GM21423 (cell line): ENCODE results near the gene LIPK.
"Not testable (repeated sequence)": the region's sequence is repeated elsewhere in the genome, so short reads cannot be mapped to it uniquely, and the experiment has no call there.

Source experiments
- ATAC-seq: cut with Tn5 transposase; IDR thresholded peaks from one replicate; pipeline ENCODE4 v1.9.1; 2021; ENCODE audit warnings: mild to moderate bottlenecking, moderate library complexity; ENCODE audit not compliant: unreplicated experiment

LIPK gene

GRCh38 chr10:88705958-88706357, at the start of gene LIPK:
Gene LIPK (plus strand): TSS chr10:88706249. CDS start chr10:88724544, 18,295 bp downstream.
- ATAC-seq: no peak

- no peak for ATAC-seq
Measured at GRCh38 chr10:88657901-88658300, 48.1 kb upstream of the LIPK start.

GRCh38 chr10:88659725-88660597, 46.1 kb upstream of the LIPK start:
- ATAC-seq: no peak

GRCh38 chr10:88660598-88660884, 45.5 kb upstream of the LIPK start:
- no peak for ATAC-seq

GRCh38 chr10:88661018-88661417, 45.0 kb upstream of the LIPK start:
- no peak for ATAC-seq

GRCh38 chr10:88661577-88661976, 44.5 kb upstream of the LIPK start:
- ATAC-seq: no peak

- not testable (repeated sequence) for ATAC-seq
Measured at GRCh38 chr10:88663153-88663552, 42.9 kb upstream of the LIPK start.

- ATAC-seq: no peak
Measured at GRCh38 chr10:88664142-88664541, 41.9 kb upstream of the LIPK start, which contains the start of gene LIPF. Gene LIPF (plus strand): TSS chr10:88664442. CDS start chr10:88667298, 2,856 bp downstream.

GRCh38 chr10:88668465-88668864, 37.6 kb upstream of the LIPK start:
- ATAC-seq: no peak

- no peak for ATAC-seq
Measured at GRCh38 chr10:88670497-88670896, 35.6 kb upstream of the LIPK start.

- ATAC-seq: no peak
Measured at GRCh38 chr10:88672041-88672440, 34.0 kb upstream of the LIPK start.

GRCh38 chr10:88676283-88677060, 29.6 kb upstream of the LIPK start:
- ATAC-seq: no peak

GRCh38 chr10:88680958-88681357, 25.1 kb upstream of the LIPK start:
- ATAC-seq: no peak

GRCh38 chr10:88682491-88682890, 23.6 kb upstream of the LIPK start:
- ATAC-seq: no peak

- no peak for ATAC-seq
Measured at GRCh38 chr10:88687853-88688467, 18.1 kb upstream of the LIPK start.

- ATAC-seq: no peak
Measured at GRCh38 chr10:88689366-88689765, 16.7 kb upstream of the LIPK start.

- ATAC-seq: no peak
Measured at GRCh38 chr10:88693392-88694020, 12.5 kb upstream of the LIPK start.

- ATAC-seq: no peak
Measured at GRCh38 chr10:88702848-88703597, 3.0 kb upstream of the LIPK start.

- ATAC-seq: no peak
Measured at GRCh38 chr10:88707429-88708155, 1.5 kb downstream of the LIPK start.

- ATAC-seq: not testable (repeated sequence)
Measured at GRCh38 chr10:88709361-88709760, 3.3 kb downstream of the LIPK start.
